Posterior cingulate gyrus (tissue), 11 donors: Measurements from ENCODE around the gene MRLN.
"Not testable (repeated sequence)": the region's sequence is repeated elsewhere in the genome, so short reads cannot be mapped to it uniquely, and the experiment has no call there.

Experiments
- DNase-seq, 10 donors: peaks; one replicate each; pipeline versions ENCODE4 v3.0.0 to v3.0.0-alpha.2; 2020 to 2021; ENCODE audit warnings: mixed read lengths in 3 of 10
- intact Hi-C: fragments of 100-400 bp; cut with DNase I; formaldehyde crosslinking; loops from one replicate; pipeline ENCODE4 v1.15.1; 2023

The MRLN gene

GRCh38 chr10:59753267-59753666 is at the start of gene MRLN:
MRLN (minus strand) TSS chr10:59753455.
- DNase-seq, result no peak
- intact Hi-C loops, result no loop called here

GRCh38 chr10:59801171-59801570 is 47.9 kb upstream of the MRLN start:
- no peak for DNase-seq
- intact Hi-C loops, result no loop called here

- DNase-seq, result no peak
- intact Hi-C loops, result no loop called here
Observed at GRCh38 chr10:59799421-59799820, 46.2 kb upstream of the MRLN start.

GRCh38 chr10:59793919-59794318 is 40.7 kb upstream of the MRLN start:
- intact Hi-C loops, result no loop called here
- no peak for DNase-seq

- peak in 2 of 10 donors; percentile 66 to 69 for DNase-seq
Observed at GRCh38 chr10:59792812-59793211, 39.6 kb upstream of the MRLN start.

GRCh38 chr10:59791601-59792000 is 38.3 kb upstream of the MRLN start:
- intact Hi-C loops, result no loop called here

More at GRCh38 chr10:59792812-59793211, 39.6 kb upstream of the MRLN start:
- intact Hi-C loops, result no loop called here

GRCh38 chr10:59790080-59790479 is 36.8 kb upstream of the MRLN start:
- DNase-seq, intact Hi-C loops: not testable (repeated sequence)

More at GRCh38 chr10:59791601-59792000, 38.3 kb upstream of the MRLN start:
- DNase-seq, result no peak

- DNase-seq, intact Hi-C loops: not testable (repeated sequence)
Observed at GRCh38 chr10:59788914-59789313, 35.7 kb upstream of the MRLN start.

GRCh38 chr10:59787032-59787431 is 33.8 kb upstream of the MRLN start:
- intact Hi-C loops, DNase-seq: not testable (repeated sequence)

- DNase-seq, intact Hi-C loops: not testable (repeated sequence)
Observed at GRCh38 chr10:59785476-59785875, 32.2 kb upstream of the MRLN start.

GRCh38 chr10:59781511-59781910 is 28.3 kb upstream of the MRLN start:
- no peak for DNase-seq
- intact Hi-C loops, result no loop called here

- DNase-seq, result no peak
- intact Hi-C loops, result no loop called here
Observed at GRCh38 chr10:59779756-59780533, 26.7 kb upstream of the MRLN start.

GRCh38 chr10:59774451-59774850 is 21.2 kb upstream of the MRLN start:
- DNase-seq, result no peak
- intact Hi-C loops, result no loop called here

GRCh38 chr10:59773088-59773487 is 19.8 kb upstream of the MRLN start:
- no peak for DNase-seq
- intact Hi-C loops, result no loop called here

GRCh38 chr10:59771162-59771807 is 18.0 kb upstream of the MRLN start:
- intact Hi-C loops, result no loop called here
- no peak for DNase-seq

- DNase-seq, result no peak
- intact Hi-C loops, result no loop called here
Observed at GRCh38 chr10:59770689-59771088, 17.4 kb upstream of the MRLN start.

- intact Hi-C loops, result no loop called here
- no peak for DNase-seq
Observed at GRCh38 chr10:59762505-59762904, 9.2 kb upstream of the MRLN start.

GRCh38 chr10:59757966-59758365 is 4.7 kb upstream of the MRLN start:
- intact Hi-C loops, result no loop called here
- DNase-seq, result no peak

- no peak for DNase-seq
- intact Hi-C loops, result no loop called here
Observed at GRCh38 chr10:59754951-59755350, 1.7 kb upstream of the MRLN start.

- intact Hi-C loops, result no loop called here
- no peak for DNase-seq
Observed at GRCh38 chr10:59752278-59752940, 846 bp downstream of the MRLN start.

GRCh38 chr10:59750155-59750945 is 2.9 kb downstream of the MRLN start:
- intact Hi-C loops, result no loop called here
- DNase-seq, result peak in 1 of 10 donors; percentile 9
